Peyer's patch (tissue), 4 donors: ENCODE measurements around the gene GPATCH1.
"Not testable (repeated sequence)": the region's sequence is repeated elsewhere in the genome, so short reads cannot be mapped to it uniquely, and the experiment has no call there.

Source experiments
- POLR2A ChIP-seq, 2 donors: fragments of 450-650 bp; IDR thresholded peaks; one replicate each; pipeline ENCODE4 v1.5.1; 2017; ENCODE audit warnings: antibody characterized with exemption in 2 of 2, mild to moderate bottlenecking in 2 of 2, moderate library complexity in 2 of 2
- TF ChIP-seq, protein P1 (sequence below), 6 experiments: fragments of 450-650 bp in 4 of 6; fragments of 200-600 bp in 2 of 6; sonication (generic) in 1 of 6; IDR thresholded peaks; one replicate each; pipeline ENCODE4 v1.5.1; 2017 to 2019; ENCODE audit warnings: antibody characterized with exemption in 6 of 6, mild to moderate bottlenecking in 3 of 6, moderate library complexity in 1 of 6

DNA sequence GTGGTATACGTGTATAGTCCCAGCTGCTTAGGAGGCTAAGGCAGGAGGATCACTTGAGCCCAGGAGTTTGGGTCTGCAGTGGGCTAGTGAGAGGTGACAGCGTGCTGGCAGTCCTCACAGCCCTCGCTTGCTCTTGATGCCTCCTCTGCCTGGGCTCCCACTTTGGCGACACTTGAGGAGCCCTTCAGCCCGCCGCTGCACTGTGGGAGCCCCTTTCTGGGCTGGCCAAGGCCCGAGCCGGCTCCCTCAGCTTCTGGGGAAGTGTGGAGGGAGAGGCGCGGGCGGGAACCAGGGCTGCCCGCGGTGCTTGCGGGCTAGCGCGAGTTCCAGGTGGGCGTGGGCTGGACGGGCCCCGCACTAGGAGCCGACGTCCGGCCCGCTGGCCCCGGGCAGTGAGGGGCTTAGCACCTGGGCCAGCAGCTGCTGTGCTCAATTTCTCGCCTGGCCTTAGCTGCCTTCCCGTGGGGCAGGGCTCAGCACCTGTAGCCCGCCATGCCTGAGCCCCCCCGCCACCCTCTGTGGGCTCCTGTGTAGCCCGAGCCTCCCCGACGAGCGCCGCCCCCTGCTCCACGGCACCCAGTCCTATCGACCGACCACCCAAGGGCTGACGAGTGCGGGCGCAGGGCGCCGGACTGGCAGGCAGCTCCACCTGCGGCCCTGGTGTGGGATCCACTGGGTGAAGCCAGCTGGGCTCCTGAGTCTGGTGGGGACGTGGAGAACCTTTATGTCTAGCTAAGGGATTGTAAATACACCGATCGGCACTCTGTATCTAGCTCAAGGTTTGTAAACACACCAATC lies 44.4 kb upstream of the GPATCH1 start:
- TF ChIP-seq, protein P1, sequence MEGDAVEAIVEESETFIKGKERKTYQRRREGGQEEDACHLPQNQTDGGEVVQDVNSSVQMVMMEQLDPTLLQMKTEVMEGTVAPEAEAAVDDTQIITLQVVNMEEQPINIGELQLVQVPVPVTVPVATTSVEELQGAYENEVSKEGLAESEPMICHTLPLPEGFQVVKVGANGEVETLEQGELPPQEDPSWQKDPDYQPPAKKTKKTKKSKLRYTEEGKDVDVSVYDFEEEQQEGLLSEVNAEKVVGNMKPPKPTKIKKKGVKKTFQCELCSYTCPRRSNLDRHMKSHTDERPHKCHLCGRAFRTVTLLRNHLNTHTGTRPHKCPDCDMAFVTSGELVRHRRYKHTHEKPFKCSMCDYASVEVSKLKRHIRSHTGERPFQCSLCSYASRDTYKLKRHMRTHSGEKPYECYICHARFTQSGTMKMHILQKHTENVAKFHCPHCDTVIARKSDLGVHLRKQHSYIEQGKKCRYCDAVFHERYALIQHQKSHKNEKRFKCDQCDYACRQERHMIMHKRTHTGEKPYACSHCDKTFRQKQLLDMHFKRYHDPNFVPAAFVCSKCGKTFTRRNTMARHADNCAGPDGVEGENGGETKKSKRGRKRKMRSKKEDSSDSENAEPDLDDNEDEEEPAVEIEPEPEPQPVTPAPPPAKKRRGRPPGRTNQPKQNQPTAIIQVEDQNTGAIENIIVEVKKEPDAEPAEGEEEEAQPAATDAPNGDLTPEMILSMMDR (IDR thresholded peaks at IDR 0.05) = not testable (repeated sequence)
- TF ChIP-seq POLR2A (IDR thresholded peaks at IDR 0.05) = not testable (repeated sequence)
